GM19452 (cell line): ENCODE results near the gene ZFAND3.

ENCODE experiments used
- ATAC-seq: cut with Tn5 transposase; IDR thresholded peaks from one replicate; pipeline ENCODE4 v1.9.1; 2021; ENCODE audit not compliant: unreplicated experiment

The ZFAND3 gene

DNA sequence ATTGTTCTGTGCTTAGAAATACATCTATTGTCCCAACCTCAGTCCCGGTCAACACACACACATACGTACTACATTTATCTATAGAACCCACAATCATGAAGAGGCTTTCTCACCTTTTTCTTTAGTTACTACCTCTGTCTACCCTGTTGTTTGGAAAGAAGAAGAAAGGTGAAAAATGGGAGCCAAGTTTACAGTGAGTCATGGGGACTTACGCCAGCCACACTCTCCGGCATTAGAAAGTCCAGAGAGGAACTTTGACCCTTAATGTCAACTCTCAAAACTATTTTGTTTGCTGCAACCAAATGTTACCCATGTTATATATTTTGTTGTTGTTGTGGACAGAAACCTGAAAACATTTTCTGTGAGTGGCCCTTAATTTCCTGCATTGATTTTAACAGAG lies 259.1 kb downstream of the ZFAND3 start:
- ATAC-seq: no peak

DNA sequence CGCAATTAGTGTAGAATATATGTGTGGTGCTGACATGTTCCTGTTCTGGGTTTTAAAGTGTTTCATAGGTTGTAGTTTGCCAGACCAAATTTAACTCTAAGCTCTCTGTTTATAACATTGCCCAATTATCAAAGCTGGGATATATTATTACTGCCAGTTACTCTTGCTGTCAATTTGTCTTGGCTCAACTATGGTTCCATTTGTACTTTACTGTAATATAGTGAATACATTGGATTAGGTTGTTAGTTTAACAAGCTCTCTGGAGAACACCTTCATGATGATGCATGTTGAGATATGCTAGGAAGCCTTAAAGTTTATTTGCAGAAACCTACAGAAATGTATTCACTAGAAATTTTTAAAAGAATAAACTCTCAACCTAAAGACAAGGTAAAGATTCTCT lies 259.6 kb downstream of the ZFAND3 start:
- no peak for ATAC-seq

DNA sequence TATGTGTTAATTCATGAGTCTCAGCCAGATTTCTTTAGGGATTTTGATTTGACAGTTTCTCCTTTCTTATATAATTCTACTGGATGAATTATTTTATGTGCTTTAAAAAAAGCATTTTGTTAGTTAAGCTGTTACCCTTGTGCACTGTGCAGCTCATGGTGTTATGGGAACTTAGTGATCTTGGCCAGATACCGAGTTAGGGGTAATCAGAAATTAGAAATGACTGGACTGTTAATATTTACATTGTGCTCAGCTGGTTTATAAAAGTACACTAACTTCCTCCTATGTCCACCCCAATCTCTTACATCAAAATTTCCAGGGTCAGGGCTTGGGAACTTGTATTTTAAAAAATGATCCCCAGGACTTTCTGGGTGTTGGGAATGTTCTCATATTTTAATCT lies 260.0 kb downstream of the ZFAND3 start:
- no peak for ATAC-seq

DNA sequence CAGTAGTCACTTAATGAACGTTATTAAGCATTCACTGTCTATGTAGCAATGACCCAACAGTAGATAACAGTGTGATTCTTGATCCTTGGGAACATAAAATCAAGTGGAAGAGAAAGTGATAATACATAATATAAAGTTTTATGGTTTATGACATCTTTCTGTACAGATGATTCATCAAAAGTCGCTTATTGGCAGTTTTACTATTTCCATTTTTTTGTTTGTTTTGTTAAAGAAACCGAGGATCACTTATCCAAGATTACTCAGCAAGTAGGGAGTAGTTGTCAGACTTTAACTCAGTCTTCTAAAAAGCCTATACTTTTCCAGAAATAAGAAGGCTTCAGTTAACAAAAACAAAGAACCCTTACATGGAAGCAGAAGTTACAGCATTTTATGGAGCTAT lies 260.8 kb downstream of the ZFAND3 start:
- ATAC-seq: no peak

DNA sequence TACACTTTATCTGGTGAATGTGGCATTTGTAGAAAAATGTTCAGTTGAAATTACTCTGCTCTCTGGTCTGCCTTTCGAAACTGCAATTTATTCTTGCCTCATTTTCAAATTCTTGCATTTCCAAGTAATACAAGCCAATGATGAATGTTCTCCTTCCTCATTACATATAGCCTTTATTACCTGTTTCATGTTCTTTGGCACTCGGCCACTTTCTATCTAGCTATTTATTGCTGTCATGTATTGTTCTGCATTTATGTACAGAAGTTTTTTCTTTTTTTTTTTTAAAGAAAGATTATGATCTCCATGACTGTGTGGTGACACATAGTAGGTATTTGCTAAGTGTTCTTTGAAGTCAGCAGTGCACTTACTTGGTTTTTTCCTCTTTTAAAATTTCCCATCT lies 261.4 kb downstream of the ZFAND3 start:
- no peak for ATAC-seq

DNA sequence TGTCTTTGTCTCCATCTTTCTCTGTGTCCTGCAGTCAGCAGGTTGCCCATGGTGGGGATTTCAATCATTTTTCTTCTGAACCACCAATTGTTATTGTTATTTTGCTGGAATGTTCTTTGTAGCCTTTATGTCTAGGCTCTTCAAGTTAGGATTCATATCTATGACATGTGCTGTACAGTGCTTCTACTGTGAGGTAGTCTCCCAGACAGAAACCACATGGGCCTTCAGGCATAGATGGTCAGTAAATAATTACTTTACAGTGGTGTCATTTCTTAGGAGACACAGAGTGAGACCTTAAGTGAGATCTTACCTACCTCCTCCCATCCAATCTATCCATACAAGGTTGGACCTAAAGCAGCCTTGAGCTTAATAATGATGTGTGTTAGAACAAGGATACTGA lies 265.5 kb downstream of the ZFAND3 start:
- ATAC-seq: no peak

DNA sequence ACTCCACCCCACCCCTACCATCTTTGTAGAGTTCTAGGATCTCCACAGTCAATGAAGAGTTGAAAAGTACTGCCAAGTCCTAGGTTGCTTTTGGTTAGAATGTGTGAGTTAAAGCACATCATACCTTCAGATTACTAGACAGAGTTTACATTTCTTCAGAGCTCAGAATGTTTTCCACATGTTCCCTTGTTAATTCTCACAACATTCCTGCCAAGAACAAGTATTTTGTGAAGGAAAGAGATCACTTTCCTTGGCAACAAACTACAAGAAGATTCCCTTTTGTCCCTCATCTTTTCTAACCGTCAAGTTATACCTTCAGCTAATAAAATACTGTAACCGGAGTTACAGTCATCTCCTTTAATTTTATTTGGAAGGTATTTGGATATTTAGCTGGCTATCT lies 266.8 kb downstream of the ZFAND3 start:
- no peak for ATAC-seq

DNA sequence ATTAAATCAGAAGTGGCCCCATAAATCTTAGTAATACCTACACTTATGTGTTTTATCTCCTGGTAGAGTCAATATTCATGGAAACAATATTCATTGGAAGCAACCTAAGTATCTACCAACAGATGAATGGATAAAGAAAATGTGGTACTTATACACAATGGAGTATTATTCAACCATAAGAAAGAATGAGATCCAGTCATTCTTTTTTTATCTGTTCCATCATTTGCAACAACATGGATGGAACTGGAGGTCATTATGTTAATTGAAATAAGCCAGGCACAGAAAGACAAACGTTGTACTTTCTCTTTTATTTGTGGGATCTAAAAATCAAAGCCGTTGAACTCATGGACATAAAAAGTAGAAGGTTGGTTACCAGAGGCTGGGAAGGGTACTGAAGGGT lies 268.5 kb downstream of the ZFAND3 start:
- ATAC-seq: no peak

DNA sequence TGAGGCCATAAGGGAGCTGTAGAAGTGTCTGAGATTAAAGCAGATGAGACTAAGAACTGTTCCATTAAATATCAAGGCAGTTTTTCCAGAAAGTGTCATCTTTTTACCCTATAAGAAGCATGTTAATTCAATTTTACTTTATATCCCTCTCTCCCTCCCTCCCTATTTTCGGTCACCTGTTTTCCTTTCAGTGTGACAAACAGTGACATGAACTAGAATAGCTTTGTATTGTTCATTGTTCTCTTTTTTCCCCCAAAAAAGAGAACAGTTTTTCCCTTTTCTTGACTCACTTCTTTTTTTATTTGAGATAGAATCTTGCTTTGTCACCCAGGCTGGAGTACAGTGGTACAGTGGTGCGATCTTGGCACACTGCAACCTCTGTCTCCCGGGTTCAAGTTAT lies 269.3 kb downstream of the ZFAND3 start:
- ATAC-seq: no peak

DNA sequence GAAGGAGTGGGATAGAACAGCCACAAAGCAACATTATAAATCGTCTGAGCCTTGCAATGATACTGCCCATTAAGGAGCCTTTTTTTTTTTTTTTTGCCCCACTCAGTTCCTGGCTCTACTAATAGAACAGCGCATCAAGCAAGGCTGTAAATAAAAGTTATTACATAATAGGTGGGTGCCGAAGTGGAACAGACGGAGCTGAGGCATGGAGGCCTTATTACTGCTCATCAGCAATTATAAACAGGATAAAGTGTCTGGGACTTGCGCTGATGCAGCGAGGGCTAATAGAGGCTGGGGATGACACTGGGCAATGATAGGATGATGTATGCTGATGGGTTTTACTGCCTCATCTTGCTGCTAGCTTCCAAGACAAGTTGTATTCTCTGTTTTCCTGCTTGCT lies 272.1 kb downstream of the ZFAND3 start:
- no peak for ATAC-seq

DNA sequence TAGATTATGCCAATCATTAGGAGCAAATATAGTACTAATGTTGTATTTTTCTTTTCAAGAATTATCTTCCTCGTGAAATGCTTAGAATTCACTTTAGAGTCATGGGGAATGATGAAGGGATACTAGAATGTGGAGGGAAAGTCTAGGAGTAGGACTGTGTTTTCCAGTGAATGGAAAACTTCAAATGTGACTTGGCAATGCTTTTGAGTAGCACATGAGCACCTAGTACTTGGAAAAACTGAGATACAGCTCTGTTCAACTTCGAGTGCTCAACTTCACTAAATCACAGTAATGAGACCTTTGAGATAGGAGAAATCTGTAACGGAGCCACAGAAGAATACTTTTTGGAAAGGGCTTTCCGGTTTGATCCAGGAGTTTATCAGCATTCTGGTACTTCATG lies 272.9 kb downstream of the ZFAND3 start:
- no peak for ATAC-seq

DNA sequence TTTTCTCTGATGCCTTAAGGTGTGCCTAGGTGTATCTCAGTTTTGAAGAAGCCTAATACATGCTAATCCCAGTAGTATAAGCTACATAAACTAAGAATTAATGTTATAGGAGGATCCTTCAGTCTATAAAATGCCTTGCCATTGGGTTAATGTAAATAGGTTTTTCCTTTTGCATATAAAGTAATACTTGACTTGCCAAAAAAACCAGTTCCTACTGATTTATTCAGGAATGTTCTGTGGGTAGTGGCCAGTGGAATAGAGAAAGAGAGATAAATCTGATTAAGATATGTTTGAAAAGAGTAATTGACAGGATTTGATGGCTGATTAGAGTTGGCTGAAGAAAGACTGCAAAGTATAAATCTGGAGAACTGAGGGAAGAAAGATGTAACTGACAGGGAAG lies 273.4 kb downstream of the ZFAND3 start:
- no peak for ATAC-seq

DNA sequence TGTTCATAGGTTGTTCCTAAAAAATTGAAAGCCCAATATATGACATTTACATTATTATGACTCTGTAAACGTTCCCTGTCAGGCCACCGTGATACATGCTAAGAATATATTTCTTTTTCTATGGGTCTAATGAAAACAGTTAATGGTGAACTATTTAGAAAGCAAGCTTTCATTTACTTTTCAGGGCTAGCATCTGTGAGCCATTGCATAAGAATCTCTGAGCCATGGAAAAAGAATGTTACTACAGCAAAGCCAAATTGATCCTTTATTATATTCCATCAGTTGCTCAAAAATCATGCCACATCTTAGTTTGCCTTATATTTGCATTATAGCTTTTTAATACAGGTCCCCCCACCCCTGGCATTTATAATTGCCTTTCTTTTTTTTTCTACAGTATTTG lies 275.5 kb downstream of the ZFAND3 start:
- ATAC-seq: no peak

DNA sequence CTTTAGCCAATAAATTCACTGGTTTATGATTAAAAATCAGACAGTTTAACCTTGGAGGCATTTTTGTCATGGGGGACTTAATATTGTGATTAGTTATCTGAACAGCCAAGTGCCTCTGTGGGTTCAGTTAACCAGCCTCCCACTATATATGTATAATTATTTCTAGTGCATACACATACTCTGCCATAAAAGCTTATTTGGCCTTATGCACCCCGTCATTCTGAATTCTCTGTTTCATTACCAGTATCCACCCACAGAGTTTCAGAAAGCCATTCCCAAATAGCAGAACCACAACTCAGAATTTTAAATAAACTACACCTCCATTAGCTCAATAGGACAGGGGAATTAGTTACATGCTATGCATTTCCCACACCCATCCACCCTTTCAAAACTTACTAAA lies 279.7 kb downstream of the ZFAND3 start:
- no peak for ATAC-seq

DNA sequence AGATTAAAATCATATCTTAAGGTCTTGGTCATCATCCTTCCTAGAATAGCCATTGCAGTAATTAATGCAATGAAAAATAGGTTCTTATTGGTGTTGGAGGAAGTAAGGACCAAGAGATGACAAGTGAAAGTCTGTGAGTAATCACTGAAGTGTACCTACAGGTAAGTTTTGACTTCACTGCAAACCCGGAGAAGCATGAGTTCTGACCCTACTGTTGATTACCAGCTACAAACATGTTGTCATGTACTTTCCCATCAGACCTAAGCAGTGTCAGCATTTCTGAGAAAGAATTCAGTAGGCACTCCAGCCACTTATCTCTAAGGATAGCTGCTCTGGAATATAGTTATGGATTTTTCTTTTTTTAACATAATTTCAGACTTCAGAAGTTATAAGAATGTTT lies 280.9 kb downstream of the ZFAND3 start:
- ATAC-seq: no peak

DNA sequence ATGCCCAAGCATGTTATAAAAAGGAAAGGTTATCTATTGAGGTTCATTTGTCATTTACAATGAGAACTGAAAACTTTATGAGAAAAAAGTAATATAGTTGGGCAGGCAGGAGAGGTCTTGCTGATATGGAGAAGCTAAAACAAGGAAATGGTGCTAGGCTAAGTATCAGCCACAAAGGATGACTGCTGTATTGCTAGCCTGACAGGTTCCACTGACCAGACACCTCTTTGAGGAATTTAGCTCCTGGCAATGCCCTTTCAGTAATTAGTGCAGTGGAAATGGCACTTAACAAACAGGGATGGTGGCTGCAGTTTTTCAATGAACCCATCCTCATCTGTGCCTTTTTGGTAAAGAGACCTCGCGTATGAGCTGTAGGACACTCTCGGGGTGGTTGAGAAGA lies 284.4 kb downstream of the ZFAND3 start:
- ATAC-seq: no peak

DNA sequence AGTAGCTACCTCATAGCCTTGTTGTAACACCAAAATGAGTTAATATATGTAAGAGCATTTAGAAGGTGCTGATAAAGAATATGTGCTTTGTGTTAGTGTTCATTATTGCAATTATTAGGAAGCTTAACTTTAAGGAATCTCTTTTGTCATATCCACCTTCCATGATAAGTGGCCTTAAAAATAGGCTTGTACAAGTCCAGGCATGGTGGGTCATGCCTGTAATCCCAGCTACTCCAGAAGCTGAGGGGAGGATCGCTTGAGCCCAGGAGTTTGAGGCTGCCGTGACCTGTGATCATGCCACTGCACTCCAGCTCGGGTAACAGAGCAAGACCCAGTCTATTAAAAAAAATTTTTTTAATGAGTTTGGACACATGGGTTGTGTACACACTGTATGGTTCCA lies 285.5 kb downstream of the ZFAND3 start:
- ATAC-seq: no peak

DNA sequence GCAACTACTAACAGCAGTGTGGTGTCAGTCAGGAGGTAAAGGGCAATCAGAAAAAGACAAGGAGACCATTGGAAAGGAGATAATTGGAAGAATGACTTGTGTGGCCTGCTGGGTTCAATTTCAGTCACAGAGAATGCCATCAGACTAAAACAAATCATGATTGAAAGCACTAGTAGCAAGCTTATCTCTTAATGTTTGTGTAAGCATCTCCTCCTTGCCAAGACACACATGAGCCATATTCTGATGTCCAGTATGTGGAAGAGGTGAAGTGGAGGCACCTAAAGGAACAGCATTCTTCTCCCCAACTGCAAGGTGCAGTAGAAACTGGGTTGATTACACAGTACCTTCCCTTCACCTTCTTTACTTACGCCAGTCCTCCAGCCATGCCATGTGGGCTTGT lies 287.5 kb downstream of the ZFAND3 start:
- ATAC-seq: no peak

DNA sequence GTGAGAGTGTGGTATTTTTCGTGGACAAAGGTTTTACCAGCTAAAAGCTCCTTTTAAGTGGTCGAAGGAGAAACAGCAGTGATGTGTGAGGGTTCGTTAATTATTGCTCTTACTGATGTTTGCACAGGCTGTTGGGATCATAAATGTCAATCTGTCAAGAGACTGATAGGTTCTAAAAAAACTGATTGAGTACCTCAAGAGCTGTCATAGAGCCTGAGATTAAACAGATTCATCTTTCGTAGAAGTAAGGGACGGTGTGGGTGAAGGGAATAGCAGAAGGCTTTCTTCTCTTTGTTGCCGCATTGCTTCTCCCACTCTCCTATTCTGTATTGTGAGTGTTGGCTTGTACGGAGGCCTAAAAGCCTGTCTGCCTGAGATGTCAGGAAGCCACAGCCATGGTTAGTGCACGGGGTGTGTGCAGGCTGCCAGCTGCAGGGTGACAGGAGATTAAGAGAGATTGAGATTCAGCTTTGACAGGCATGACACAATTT lies 291.0 kb downstream of the ZFAND3 start:
- ATAC-seq: no peak

DNA sequence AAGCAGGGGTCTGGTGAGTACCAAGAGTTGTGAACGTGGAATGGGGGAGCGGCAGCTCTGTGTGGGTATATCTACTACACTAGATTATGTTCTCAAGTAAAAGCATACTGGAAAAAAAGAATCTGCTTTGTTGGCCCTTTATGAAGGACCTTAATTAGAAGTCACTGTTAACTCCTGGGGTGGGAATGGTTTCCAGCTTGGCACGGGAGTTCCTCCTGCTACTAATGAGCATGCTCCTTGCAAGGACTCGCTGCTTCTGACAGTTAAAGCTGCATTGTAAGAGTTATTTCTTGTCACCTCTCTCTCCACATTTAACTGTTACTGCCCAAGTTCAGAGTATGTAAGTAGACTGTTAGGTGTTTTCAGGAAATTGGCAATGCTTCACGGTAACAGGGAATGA lies 292.7 kb downstream of the ZFAND3 start:
- ATAC-seq: no peak

DNA sequence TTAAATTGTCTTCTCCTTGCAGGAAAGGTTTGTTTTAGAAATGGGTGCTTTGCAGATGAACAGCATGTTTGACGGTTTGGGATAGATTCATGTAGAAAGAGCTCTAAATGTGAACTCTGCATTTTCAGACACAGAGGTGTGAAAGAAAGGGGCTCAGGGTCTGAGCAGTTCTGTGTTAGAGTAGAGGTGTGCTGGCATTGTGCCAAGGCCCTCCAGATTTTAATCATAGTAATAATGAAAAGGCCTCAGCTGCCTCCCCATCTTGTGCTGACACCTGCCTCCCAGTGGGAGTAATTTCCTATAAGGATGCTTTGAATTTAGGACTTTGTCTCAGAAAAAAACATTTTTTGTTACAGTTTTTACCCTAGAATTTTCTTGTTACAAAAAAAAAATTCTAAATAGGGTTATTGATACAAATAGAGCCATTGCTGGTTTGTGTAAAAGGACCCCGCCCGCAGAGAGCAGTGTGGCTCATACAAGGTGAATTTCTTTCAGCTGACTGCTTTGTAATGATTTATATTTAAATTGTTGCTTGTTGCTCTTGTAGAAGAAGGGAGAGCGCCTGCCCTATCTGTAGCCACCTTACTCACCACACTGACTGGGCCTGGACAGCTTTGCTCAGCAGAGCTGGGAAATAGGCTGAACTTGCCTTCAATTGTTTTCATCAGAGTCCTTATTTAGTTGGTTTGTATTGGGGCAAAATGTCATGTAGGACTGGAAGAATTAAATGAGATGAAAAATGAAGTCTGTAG lies 294.5 kb downstream of the ZFAND3 start:
- no peak for ATAC-seq

DNA sequence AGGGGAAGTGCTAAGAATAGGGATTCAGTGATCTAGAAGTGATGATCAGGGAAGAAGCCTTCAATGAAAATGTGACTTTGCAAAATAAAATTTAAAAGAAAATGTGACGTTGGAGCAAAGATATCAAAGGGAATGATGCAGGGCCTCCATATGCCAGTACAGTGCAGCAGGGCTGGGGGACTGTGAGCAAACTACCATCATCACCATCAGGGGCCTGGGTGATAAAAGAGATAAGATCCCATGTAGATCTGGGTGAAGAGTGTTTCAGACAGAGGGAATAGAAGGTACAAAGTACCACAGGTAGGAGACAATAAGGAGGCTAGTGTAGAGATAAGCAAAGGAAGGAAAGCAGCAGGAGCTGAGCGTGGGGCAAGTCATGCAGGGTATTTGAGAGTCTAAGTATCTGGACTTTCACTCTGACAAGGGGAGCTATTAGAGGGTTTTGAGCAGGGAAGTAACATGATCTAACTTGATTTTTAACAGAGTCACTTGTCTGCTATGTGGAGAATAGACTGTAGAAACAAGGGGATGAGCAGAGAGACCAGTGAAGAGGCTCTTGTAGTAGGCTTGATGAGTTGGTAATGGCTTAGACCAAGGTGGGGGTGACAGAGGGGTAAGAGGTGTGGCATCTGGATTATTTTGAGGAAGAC lies 295.6 kb downstream of the ZFAND3 start:
- ATAC-seq: no peak

DNA sequence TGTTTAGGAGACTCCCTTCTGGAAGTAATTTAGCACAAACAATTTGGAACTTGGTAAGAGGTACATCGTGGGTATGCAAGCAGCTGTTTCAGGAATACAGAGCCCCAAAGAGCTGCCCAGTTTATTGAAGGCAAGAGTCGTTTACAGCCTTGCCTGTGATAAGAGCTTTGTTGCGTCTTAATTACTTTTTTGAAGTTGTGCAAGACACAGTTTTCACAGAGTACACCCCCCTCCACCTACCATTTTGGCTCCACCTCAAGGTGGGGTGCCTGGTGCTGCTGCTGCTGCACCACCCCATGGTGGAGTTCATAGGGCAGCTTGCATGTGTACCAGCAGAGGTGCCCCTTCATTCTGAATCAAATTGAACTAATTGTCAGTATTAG lies 296.1 kb downstream of the ZFAND3 start:
- no peak for ATAC-seq
